Loucy (cell line): ENCODE measurements around the gene TMEM147.

Experiments used
- H2AFZ ChIP-seq: fragments of 200-600 bp; sonication (generic); 2 replicates; pipeline ENCODE4 v1.6.0; 2016; ENCODE audit warnings: antibody characterized with exemption, mild to moderate bottlenecking, low read length, moderate library complexity
- H3F3A ChIP-seq: fragments of 200-600 bp; 2 replicates; pipeline ENCODE4 v1.6.0; 2016; ENCODE audit warnings: antibody characterized with exemption, low read depth, mild to moderate bottlenecking
- H3K27me3 ChIP-seq: fragments of 200-600 bp; sonication (generic); 2 replicates; pipeline ENCODE4 v1.6.1; 2014; ENCODE audit warnings: low read length, mild to moderate bottlenecking; ENCODE audit not compliant: insufficient read depth, poor library complexity, severe bottlenecking
- H3K36me3 ChIP-seq: fragments of 200-600 bp; sonication (generic); 2 replicates; pipeline ENCODE4 v1.6.1; 2016; ENCODE audit warnings: low read length; ENCODE audit not compliant: insufficient read depth
- H3K4me1 ChIP-seq: fragments of 200-600 bp; sonication (generic); 2 replicates; pipeline ENCODE4 v1.5.1; 2014; ENCODE audit warnings: low read length, mild to moderate bottlenecking; ENCODE audit not compliant: insufficient read depth, poor library complexity, severe bottlenecking
- H3K4me2 ChIP-seq: fragments of 200-600 bp; sonication (generic); 2 replicates; pipeline ENCODE4 v1.6.0; 2014; ENCODE audit warnings: antibody characterized with exemption, low read length, low read depth, mild to moderate bottlenecking; ENCODE audit not compliant: poor library complexity, severe bottlenecking
- H3K4me3 ChIP-seq: fragments of 200-600 bp; sonication (generic); 2 replicates; pipeline ENCODE4 v1.5.1; 2014; ENCODE audit warnings: low read length, mild to moderate bottlenecking, mixed read lengths; ENCODE audit not compliant: poor library complexity, severe bottlenecking
- H3K79me2 ChIP-seq: fragments of 200-600 bp; sonication (generic); 2 replicates; pipeline ENCODE4 v1.6.1; 2014; ENCODE audit warnings: low read length; ENCODE audit not compliant: insufficient read depth
- H3K9ac ChIP-seq: fragments of 200-600 bp; sonication (generic); 2 replicates; pipeline ENCODE4 v1.6.0; 2014; ENCODE audit warnings: mild to moderate bottlenecking, low read depth, low read length, moderate library complexity; ENCODE audit not compliant: poor library complexity, severe bottlenecking
- H3K9me2 ChIP-seq: fragments of 200-600 bp; sonication (generic); replicated peaks from 2 replicates; pipeline ENCODE4 v1.6.1; 2016; ENCODE audit warnings: low read depth, low read length, mixed read lengths
- H3K9me3 ChIP-seq: fragments of 200-600 bp; sonication (generic); 2 replicates; pipeline ENCODE4 v1.6.1; 2014; ENCODE audit warnings: mild to moderate bottlenecking, antibody characterized with exemption, low read length, low read depth; ENCODE audit not compliant: insufficient read depth
- H4K20me1 ChIP-seq: fragments of 200-600 bp; sonication (generic); 2 replicates; pipeline ENCODE4 v1.6.0; 2014; ENCODE audit warnings: antibody characterized with exemption, low read length, mild to moderate bottlenecking; ENCODE audit not compliant: insufficient read depth, poor library complexity, severe bottlenecking
- EZH2phosphoT487 ChIP-seq: fragments of 200-600 bp; IDR thresholded peaks from 2 replicates; pipeline ENCODE4 v1.6.1; 2018; ENCODE audit warnings: antibody characterized with exemption, mild to moderate bottlenecking, moderate library complexity, borderline replicate concordance
- TF ChIP-seq, protein P1 (sequence below): fragments of 200-600 bp; sonication (generic); conservative IDR thresholded peaks from 2 replicates; pipeline ENCODE4 v1.5.1; 2014; ENCODE audit warnings: mild to moderate bottlenecking, antibody characterized with exemption, low read length

TMEM147 gene

DNA sequence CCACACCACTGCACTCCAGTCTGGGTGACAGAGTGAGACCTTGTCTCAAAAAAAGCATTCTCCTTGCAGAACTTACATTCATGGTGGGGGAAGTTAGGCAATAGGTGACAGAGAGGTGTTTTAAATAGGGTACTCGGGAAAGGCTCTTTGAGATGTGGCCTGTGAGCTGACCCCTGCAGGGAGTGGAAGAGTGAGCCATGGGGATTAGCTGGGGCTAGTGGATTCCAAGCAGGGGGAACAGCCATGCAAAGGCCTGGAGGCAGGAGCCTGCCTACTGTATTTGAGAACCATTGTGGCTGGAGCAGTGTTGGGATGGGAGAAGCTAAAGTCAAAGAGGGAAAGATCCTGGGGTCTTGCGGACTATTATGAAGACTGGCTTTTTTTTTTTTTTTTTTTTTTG is 28.1 kb upstream of the TMEM147 start:
- no peaks in the 10 kb centered on the region for H3F3A ChIP-seq
- no peak overlapping the region for H3K9ac ChIP-seq
- TF ChIP-seq EZH2phosphoT487: no peak
- TF ChIP-seq, protein P1, sequence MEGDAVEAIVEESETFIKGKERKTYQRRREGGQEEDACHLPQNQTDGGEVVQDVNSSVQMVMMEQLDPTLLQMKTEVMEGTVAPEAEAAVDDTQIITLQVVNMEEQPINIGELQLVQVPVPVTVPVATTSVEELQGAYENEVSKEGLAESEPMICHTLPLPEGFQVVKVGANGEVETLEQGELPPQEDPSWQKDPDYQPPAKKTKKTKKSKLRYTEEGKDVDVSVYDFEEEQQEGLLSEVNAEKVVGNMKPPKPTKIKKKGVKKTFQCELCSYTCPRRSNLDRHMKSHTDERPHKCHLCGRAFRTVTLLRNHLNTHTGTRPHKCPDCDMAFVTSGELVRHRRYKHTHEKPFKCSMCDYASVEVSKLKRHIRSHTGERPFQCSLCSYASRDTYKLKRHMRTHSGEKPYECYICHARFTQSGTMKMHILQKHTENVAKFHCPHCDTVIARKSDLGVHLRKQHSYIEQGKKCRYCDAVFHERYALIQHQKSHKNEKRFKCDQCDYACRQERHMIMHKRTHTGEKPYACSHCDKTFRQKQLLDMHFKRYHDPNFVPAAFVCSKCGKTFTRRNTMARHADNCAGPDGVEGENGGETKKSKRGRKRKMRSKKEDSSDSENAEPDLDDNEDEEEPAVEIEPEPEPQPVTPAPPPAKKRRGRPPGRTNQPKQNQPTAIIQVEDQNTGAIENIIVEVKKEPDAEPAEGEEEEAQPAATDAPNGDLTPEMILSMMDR: no peak
- no peak overlapping the region for H3K4me3 ChIP-seq
- H3K4me2 ChIP-seq: no peak overlapping the region
- no peak overlapping the region for H2AFZ ChIP-seq
- no peaks in the 10 kb centered on the region for H4K20me1 ChIP-seq
- no peaks in the 10 kb centered on the region for H3K79me2 ChIP-seq
- H3K27me3 ChIP-seq: no peaks in the 10 kb centered on the region
- no peaks in the 10 kb centered on the region for H3K9me2 ChIP-seq
- no peaks in the 10 kb centered on the region for H3K36me3 ChIP-seq
- H3K4me1 ChIP-seq: no peaks in the 10 kb centered on the region
- no peaks in the 10 kb centered on the region for H3K9me3 ChIP-seq

DNA sequence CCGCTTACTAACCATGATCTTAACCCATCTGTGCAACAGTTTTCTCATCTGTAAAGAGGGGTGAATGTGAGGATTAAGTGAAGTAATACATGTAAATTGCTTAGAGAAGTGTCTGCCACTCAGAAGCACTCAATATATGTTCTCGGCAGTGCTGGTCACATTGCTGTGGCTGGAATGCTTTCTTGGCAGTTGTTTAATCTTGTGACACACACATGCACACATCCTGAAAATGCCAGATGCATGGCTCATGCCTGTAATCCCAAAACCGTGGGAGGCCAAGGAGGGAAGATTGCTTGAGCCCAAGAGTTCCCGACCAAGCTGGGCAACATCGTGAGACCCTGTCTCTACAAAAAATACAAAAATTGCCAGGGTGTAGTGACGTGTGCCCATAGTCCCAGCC is 27.1 kb upstream of the TMEM147 start:
- Histone ChIP-seq H3F3A (no peaks in the 10 kb centered on the region), H3K4me2 (no peak overlapping the region), H3K27me3 (no peaks in the 10 kb centered on the region), H3K9me2 (no peaks in the 10 kb centered on the region), H3K9me3 (no peaks in the 10 kb centered on the region), H3K4me3 (no peak overlapping the region), H2AFZ (no peak overlapping the region), H3K9ac (no peak overlapping the region), H3K4me1 (no peaks in the 10 kb centered on the region), H4K20me1 (no peaks in the 10 kb centered on the region), H3K36me3 (no peaks in the 10 kb centered on the region), H3K79me2 (no peaks in the 10 kb centered on the region)
- TF ChIP-seq EZH2phosphoT487: no peak
- TF ChIP-seq, protein P1: no peak

DNA sequence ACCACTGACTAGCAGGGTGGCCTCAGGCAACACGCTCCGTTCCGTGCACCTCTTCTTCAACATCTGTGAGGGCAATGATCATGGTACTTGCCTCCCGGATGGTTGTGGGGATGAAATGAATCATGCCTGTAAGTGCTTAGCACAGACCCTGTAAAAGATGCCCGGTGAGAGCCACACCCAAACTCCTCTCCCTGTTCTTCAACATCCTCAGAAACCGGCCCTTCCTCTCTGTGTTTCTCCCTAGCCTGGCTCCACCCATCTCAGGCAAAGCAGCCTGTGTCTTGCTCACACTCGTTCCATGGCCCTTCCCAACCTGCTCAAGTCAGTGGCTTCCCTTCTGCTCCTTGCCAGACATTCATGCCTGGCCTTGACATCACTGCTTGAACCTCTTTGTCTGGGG is 26.1 kb upstream of the TMEM147 start:
- TF ChIP-seq, protein P1: no peak
- TF ChIP-seq EZH2phosphoT487: no peak
- Histone ChIP-seq H3K4me1 (no peaks in the 10 kb centered on the region), H3K4me3 (no peak overlapping the region), H3K9me3 (no peaks in the 10 kb centered on the region), H3K9me2 (no peaks in the 10 kb centered on the region), H3K79me2 (no peaks in the 10 kb centered on the region), H3K9ac (no peak overlapping the region), H4K20me1 (no peaks in the 10 kb centered on the region), H3K27me3 (no peaks in the 10 kb centered on the region), H3K4me2 (no peak overlapping the region), H3K36me3 (no peaks in the 10 kb centered on the region), H3F3A (no peaks in the 10 kb centered on the region), H2AFZ (no peak overlapping the region)
